HUES48 (cell line): Measurements from ENCODE around the gene NOD1.
"Not testable (repeated sequence)": the region's sequence is repeated elsewhere in the genome, so short reads cannot be mapped to it uniquely, and the experiment has no call there.

Experiments used
- H3K27ac ChIP-seq: one replicate; pipeline ENCODE4 v1.7.0; 2013; ENCODE audit warnings: low read depth, low read length, inconsistent platforms
- H3K27me3 ChIP-seq: 2 replicates; pipeline ENCODE4 v1.6.1; 2013; ENCODE audit warnings: mild to moderate bottlenecking, low read length; ENCODE audit not compliant: control insufficient read depth, insufficient read depth
- H3K36me3 ChIP-seq: 2 replicates; pipeline ENCODE4 v1.6.1; 2013; ENCODE audit warnings: low read length; ENCODE audit not compliant: control insufficient read depth, insufficient read depth
- H3K4me1 ChIP-seq: 2 replicates; pipeline ENCODE4 v1.6.1; 2013; ENCODE audit warnings: mild to moderate bottlenecking, low read length; ENCODE audit not compliant: control insufficient read depth, insufficient read depth
- H3K4me3 ChIP-seq: 2 replicates; pipeline ENCODE4 v1.5.1; 2013; ENCODE audit warnings: mild to moderate bottlenecking, low read depth, low read length
- H3K9ac ChIP-seq: 2 replicates; pipeline ENCODE4 v1.6.1; 2013; ENCODE audit warnings: mild to moderate bottlenecking, low read depth, low read length, moderate library complexity
- H3K9me3 ChIP-seq: 2 replicates; pipeline ENCODE4 v1.6.1; 2013; ENCODE audit warnings: low read length; ENCODE audit not compliant: control insufficient read depth, insufficient read depth

NOD1 gene, protein sequence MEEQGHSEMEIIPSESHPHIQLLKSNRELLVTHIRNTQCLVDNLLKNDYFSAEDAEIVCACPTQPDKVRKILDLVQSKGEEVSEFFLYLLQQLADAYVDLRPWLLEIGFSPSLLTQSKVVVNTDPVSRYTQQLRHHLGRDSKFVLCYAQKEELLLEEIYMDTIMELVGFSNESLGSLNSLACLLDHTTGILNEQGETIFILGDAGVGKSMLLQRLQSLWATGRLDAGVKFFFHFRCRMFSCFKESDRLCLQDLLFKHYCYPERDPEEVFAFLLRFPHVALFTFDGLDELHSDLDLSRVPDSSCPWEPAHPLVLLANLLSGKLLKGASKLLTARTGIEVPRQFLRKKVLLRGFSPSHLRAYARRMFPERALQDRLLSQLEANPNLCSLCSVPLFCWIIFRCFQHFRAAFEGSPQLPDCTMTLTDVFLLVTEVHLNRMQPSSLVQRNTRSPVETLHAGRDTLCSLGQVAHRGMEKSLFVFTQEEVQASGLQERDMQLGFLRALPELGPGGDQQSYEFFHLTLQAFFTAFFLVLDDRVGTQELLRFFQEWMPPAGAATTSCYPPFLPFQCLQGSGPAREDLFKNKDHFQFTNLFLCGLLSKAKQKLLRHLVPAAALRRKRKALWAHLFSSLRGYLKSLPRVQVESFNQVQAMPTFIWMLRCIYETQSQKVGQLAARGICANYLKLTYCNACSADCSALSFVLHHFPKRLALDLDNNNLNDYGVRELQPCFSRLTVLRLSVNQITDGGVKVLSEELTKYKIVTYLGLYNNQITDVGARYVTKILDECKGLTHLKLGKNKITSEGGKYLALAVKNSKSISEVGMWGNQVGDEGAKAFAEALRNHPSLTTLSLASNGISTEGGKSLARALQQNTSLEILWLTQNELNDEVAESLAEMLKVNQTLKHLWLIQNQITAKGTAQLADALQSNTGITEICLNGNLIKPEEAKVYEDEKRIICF

DNA sequence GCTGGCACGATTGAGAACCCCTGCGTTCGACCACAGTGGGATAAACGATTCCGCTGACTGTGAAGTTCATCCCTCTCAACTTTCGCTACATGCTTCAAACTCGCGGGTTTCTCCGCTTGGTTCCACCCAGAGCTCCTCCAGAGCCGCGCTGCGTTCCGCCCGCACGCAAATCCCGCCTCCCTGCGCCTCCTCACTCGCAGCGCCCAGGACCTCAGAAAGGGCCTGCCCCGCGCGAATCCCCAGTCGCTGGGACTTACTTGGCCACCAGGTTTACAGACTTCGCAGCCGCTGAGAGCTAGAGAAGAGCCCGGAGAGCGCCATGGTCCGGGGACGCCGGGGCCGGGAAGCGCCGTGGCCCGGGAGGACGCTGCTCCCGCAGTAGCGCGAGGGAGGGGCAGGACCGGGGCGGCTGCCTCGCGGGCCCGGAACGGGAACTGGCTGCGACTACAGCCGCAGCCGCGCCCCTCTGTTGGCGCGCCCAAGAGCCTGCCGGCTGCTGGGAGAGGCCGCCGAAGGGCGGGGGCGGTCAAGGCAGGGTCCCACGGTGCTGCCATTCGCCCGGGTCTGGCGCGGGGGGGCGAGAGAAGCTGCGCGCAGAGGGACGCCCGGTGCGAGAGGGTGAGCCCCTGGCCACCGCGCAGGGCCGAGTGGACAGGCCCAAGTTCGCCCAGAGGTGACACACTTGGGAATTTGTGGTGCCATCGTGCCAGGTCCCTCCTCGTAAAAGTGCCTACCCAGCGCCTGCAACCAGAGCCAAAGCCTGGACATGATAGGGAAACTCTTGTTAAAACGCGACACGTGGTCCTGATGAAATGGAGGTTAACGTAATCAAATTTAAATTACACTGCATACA is at the start of gene NOD1:
NOD1 (minus strand) TSS at position 436 of the 853 bp plus-strand sequence. CDS start 21,863 bp downstream, outside the sequence.
- no peaks in the 10 kb centered on the region for H3K36me3 ChIP-seq
- peaks cover 7% of the 10 kb centered on the region; the same call in 1 of the 2 replicates for H3K4me1 ChIP-seq
- H3K4me3 ChIP-seq: peak within 1 kb of the TSS; percentile 74
- H3K27me3 ChIP-seq: peaks cover 12% of the 10 kb centered on the region
- H3K9ac ChIP-seq: peak within 1 kb of the TSS; percentile 58
- H3K9me3 ChIP-seq: no peaks in the 10 kb centered on the region
- peak within 1 kb of the TSS; percentile 48 for H3K27ac ChIP-seq

DNA sequence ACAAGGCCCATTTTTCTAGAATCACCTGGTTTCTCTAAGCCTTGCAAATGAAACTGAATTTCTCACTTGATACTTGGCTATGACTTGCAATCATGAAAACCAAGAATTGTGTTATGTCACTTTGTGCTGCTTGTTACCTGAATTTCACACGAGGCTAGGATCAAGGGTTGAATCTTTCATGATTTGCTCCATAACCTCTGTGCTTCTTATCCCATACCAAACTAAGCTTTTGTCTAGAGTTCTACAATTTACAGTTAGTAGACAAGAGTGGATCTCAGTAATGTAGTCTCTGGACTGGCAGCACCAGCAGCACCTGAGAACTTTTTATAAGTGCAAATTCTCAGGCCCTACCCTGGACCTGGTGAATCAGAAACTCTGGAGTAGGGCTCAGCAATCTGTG is 48.7 kb upstream of the NOD1 start:
- H3K27me3 ChIP-seq, H3K4me1 ChIP-seq, H3K27ac ChIP-seq, H3K36me3 ChIP-seq, H3K9me3 ChIP-seq, H3K9ac ChIP-seq, H3K4me3 ChIP-seq: not testable (repeated sequence)

DNA sequence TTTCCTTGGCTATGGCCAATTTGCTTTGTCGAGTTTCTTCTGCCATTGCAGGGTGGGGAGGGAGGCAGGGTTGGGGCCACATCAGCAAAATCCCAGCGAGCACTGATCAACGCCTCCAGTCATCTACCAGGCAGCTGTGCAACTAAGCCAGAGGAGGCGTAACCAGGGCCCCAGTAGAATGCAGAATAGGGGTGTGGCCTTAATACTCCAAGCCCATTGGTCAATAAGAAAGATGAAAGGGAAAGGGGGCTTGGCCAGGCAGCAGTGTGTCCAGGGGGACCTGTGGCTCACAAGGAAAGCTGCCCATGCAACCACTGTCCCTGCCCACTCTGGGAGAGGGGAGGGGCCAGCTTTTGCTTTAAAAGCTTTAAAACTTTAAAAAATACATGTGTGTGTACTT is 47.6 kb upstream of the NOD1 start:
- Histone ChIP-seq H3K9me3 (no peaks in the 10 kb centered on the region), H3K27me3 (no peaks in the 10 kb centered on the region), H3K4me3 (no peak overlapping the region), H3K4me1 (no peaks in the 10 kb centered on the region), H3K27ac (no peak overlapping the region), H3K36me3 (no peaks in the 10 kb centered on the region), H3K9ac (no peak overlapping the region)

DNA sequence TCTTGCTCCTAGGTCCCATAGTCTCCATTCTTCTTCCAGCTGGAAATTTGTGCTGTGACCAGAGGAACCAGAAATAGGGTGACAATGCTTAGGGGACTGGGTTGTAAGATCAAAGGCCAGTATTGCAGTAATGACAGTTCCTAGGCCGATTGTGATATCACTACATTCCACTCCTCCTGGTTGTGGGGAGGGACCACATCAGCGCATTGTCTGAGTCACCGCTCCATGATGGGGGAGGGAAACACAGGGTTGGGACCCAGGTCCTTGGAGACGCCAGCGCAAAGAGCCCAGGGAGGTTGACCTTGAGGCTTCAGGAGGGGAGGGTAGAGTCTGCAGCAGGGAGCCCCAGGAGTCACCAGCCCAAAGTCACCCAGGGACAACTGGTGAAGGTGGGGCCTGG is 46.8 kb upstream of the NOD1 start:
- H3K4me1 ChIP-seq: peaks cover 6% of the 10 kb centered on the region
- no peaks in the 10 kb centered on the region for H3K27me3 ChIP-seq
- H3K9me3 ChIP-seq: no peaks in the 10 kb centered on the region
- no peak overlapping the region for H3K4me3 ChIP-seq
- no peaks in the 10 kb centered on the region for H3K36me3 ChIP-seq
- no peak overlapping the region for H3K9ac ChIP-seq
- H3K27ac ChIP-seq: no peak overlapping the region

DNA sequence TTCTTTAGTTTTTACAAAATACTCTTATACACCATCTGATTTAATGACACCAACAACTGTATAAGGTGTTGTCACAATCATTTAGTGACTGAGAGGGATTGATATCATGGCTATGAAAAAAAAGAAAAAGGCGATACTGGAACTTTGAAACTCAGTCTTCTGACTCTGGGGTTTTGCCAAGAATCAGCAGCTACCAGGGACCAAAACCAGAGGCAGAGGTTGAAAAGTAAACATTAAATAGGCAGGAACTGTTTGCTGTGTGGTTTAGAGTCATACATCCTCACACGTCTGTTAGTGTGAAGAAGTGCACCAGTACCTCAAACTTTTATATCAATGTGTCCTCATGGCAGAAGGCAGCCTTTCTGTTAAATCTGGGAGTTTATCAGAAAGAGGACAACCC is 46.0 kb upstream of the NOD1 start:
- H3K4me1 ChIP-seq: peaks cover 8% of the 10 kb centered on the region
- no peaks in the 10 kb centered on the region for H3K36me3 ChIP-seq
- no peak overlapping the region for H3K4me3 ChIP-seq
- H3K9me3 ChIP-seq: no peaks in the 10 kb centered on the region
- H3K27ac ChIP-seq: no peak overlapping the region
- H3K27me3 ChIP-seq: no peaks in the 10 kb centered on the region
- H3K9ac ChIP-seq: no peak overlapping the region

DNA sequence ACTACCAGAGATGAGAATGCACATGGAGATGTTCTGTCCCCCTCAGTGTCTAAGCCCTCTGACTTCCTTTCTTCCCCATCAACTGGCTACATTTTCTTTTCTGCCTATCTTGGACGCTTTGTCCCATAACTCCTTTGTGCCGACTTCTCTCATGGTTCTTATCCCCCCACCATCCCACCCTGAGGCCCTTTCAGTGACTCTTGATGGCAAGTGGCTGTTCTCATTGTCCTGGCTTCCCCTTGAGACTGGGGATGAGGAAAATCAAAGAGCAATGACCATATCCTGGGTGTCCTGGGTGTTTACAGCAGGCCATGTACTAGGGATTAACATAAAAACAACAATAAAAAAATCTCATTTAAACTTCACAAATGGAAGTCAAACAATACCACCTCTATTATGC is 44.9 kb upstream of the NOD1 start:
- no peaks in the 10 kb centered on the region for H3K9me3 ChIP-seq

DNA sequence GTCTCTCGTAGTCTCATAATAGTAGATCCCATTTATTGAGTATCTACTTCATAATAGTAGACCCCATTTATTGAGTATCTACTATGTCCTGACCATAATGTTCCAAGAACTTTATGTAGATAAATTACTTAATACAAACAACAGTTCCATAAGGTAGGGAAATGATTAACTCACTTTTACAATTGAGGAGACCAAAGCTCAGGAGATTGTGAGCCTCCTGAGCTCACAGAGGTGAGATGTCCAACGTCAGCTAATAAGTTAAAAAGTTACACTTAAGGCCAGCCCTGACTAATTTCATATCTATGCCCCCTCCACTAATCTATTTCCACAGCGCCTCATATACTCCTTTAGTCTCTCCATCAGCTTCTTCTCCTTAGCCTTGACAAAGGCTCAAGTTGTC is 43.6 kb upstream of the NOD1 start:
- Histone ChIP-seq H3K4me1 (peaks cover 8% of the 10 kb centered on the region), H3K27me3 (no peaks in the 10 kb centered on the region), H3K27ac (no peak overlapping the region), H3K9me3 (no peaks in the 10 kb centered on the region), H3K4me3 (no peak overlapping the region), H3K36me3 (no peaks in the 10 kb centered on the region), H3K9ac (no peak overlapping the region)

More for the DNA sequence above, 44.9 kb upstream of the NOD1 start:
- no peak overlapping the region for H3K4me3 ChIP-seq
- H3K4me1 ChIP-seq: peaks cover 8% of the 10 kb centered on the region
- H3K9ac ChIP-seq: no peak overlapping the region
- no peaks in the 10 kb centered on the region for H3K36me3 ChIP-seq
- no peak overlapping the region for H3K27ac ChIP-seq
- no peaks in the 10 kb centered on the region for H3K27me3 ChIP-seq

DNA sequence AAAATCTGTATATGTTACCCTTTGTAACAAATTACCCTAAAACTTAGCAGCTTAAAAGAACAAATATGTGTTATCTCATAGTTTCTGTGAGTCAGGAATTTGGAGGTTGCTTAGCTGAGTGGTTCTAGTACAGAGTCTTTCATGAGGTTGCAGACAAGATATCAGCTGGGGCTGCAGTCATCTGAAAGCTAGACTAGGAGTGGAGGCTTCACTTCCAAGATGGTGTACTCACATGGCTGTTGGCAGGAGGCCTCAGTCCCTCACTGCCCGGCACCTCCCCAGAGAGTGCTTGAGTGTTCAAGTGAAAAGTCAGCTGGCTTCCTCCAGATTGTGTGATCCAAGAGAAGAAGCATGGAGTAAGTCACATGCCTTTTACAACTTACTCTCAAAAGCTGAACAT is 42.9 kb upstream of the NOD1 start:
- H3K9ac ChIP-seq: no peak overlapping the region

DNA sequence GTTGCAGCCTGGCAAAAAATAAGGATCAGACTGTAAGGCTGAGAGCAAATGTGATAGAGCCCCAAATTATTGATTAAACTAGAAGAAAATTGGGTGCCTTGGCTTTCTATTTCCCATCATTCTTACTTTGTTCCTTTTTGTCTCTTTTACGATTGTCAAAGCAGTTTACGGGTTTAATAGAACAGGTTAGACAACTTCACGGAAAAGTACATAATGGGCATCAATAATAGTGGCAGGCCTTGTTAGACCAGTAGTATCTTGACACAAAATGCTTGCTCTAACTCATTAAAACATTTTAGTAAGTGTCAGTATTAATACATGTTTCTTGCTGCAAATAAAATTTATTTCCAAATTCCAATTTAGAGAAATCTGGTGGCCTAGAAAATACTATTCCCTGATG is 40.5 kb upstream of the NOD1 start:
- no peak overlapping the region for H3K4me3 ChIP-seq
- no peaks in the 10 kb centered on the region for H3K27me3 ChIP-seq
- H3K9ac ChIP-seq: no peak overlapping the region

More for the DNA sequence above, 42.9 kb upstream of the NOD1 start:
- H3K9me3 ChIP-seq: no peaks in the 10 kb centered on the region
- H3K4me1 ChIP-seq: peaks cover 8% of the 10 kb centered on the region
- no peaks in the 10 kb centered on the region for H3K27me3 ChIP-seq
- H3K27ac ChIP-seq: no peak overlapping the region
- H3K36me3 ChIP-seq: no peaks in the 10 kb centered on the region
- H3K4me3 ChIP-seq: no peak overlapping the region

DNA sequence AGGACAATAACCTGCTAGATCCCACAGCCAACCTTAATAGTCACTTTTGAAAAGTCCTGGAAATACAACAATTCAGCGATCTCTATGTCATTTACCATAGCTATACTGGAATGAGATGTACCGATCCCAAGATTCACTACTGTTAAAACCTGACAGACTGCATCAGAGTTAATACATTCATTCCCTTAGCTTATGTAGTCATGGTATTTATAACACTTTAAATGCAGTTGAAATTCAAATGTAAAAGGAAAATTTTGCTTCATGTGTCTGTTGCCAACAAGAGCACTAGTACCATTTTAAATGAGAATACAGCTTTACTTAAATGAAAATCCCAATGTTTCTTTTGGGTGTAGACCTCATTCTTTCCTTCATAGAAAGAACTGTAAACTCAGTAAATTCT is 37.2 kb upstream of the NOD1 start:
- H3K9ac ChIP-seq: no peak overlapping the region
- no peak overlapping the region for H3K27ac ChIP-seq
- no peak overlapping the region for H3K4me3 ChIP-seq
- H3K27me3 ChIP-seq: no peaks in the 10 kb centered on the region
- H3K9me3 ChIP-seq: no peaks in the 10 kb centered on the region
- H3K36me3 ChIP-seq: no peaks in the 10 kb centered on the region
- H3K4me1 ChIP-seq: peaks cover 6% of the 10 kb centered on the region

More for the DNA sequence above, 40.5 kb upstream of the NOD1 start:
- Histone ChIP-seq H3K9me3 (no peaks in the 10 kb centered on the region), H3K27ac (no peak overlapping the region), H3K4me1 (peaks cover 8% of the 10 kb centered on the region), H3K36me3 (no peaks in the 10 kb centered on the region)
